GM21390 (cell line): ENCODE results near the gene FTSJ1.
"Not testable (repeated sequence)": the region's sequence is repeated elsewhere in the genome, so short reads cannot be mapped to it uniquely, and the experiment has no call there.

ENCODE experiments used
- ATAC-seq: cut with Tn5 transposase; IDR thresholded peaks from one replicate; pipeline ENCODE4 v1.9.1; 2021; ENCODE audit not compliant: unreplicated experiment

The FTSJ1 gene

DNA sequence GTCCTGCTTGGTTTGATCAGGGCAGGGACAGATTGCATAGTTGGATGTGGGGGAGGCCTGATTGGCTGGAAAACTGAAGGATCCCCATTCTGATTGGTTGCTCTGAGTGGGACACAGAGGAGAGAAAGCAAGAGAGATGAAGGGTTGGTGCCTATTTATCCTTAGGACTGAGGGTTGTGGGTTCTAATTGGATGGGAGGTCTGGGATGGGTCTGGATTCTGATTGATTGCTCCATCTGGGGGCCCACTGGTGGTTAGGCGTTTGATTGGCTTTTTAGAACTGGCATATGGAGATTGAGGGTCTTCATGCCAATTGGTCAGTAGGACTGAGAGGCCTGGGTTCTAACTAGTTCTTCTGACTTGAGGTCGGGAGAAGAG is 45.0 kb downstream of the FTSJ1 start:
- no peak for ATAC-seq

DNA sequence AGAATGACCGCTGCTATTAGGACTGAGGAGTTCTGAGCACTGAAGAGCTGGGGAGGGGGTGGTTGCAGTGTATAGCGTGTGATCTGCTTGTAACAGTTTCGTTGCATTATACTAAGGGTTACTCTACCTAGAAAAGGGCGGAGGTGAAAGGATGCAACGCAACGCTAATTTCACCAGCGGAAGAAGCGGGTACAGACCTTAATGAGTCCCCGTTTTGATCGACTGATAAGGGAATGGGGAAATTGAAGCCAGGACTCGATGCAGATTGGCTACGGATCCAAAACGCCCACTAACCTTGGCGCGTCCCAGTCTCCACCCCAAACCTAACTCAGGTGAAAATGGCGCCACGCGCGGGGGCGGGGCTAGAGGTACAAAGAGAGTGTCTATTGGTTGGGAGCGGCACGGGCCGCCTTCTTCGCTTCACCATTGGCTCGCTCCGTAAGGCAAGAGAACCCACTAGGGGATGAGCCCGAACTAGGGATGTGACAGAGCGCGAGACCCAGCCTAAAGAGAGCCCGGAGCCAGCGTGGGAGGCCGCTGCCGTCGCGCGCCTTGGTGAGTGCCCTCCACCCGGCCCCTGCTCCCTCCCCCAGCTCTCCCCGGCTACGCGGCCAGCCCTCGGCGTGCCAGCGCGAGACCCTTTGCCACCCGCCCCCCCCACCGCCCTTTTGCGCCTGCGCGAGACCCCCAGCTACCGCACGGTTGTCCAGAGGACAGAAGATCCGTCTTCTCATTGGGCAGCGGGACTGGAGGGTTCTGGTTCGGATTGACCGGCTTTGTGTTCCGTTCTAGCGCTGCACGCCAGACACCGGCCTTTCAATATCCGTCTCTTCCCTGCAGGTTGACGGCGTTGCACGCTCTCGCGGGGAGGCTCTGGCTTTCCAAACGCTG is 45.6 kb downstream of the FTSJ1 start, which contains the start of gene EBP:
Gene EBP (plus strand): TSS at position 456 of the 891 bp plus-strand sequence. CDS start 1,964 bp downstream, outside the sequence.
- peak; percentile 98 for ATAC-seq

DNA sequence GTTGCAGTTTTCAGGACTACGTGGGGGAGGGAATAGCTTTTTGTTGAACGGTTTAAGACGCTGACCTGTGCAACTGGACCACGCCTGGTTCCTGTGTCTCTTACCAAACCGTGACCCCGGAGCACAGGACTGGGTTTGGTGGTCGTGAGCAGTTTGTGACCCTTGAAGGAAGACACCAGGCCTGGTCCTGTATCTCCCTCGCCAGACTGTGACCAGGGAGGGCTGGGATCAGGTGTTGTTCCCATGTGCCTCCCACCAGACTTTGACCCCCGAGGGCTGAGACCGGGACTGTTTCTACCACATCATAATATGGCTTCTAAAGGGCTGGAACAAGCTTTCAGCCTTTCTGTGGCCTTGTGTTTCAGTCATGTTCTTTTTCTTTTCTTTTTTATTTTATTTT is 46.3 kb downstream of the FTSJ1 start:
- ATAC-seq: no peak

DNA sequence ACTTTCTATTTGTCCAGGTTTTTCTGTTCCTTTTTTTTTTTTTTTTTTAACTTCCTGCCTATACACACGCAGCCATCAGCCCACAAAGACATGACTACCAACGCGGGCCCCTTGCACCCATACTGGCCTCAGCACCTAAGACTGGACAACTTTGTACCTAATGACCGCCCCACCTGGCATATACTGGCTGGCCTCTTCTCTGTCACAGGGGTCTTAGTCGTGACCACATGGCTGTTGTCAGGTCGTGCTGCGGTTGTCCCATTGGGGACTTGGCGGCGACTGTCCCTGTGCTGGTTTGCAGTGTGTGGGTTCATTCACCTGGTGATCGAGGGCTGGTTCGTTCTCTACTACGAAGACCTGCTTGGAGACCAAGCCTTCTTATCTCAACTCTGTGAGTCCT is 47.7 kb downstream of the FTSJ1 start:
- no peak for ATAC-seq

DNA sequence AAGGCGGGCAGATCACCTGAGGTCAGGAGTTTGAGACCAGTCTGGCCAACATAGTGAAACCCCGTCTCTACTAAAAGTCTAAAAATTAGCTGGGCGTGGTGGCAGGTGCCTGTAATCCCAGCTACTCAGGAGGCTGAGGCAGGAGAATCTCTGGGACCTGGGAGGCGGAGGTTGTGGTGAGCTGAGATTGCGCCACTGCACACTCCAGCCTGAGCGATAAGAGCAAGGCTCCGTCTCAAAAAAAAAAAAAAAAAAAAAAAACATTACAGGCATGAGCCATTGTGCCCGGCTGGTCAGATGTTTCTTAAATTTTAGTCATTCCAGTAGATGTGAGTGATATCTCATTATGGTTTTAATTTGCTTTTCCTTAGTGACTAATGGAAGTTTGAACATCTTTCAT is 49.9 kb downstream of the FTSJ1 start:
- ATAC-seq: not testable (repeated sequence)

DNA sequence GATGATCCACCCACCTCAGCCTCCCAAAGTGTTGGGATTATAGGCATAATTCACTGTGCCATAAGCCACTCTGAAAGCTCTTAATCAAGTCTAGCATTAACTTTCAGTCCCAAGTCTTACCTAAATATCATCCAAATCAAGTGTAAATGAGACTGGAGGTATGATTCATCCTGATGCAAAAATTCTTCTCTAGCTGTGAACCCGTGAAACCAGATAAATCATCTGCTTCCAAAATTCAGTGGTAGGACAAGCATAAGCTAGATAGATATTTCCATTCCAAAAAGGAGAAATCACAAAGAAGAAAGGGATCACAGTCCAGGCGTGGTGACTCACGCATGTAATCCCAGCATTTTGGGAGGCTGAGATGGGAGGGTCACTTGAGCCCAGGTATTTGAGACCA is 54.7 kb downstream of the FTSJ1 start:
- ATAC-seq: no peak

DNA sequence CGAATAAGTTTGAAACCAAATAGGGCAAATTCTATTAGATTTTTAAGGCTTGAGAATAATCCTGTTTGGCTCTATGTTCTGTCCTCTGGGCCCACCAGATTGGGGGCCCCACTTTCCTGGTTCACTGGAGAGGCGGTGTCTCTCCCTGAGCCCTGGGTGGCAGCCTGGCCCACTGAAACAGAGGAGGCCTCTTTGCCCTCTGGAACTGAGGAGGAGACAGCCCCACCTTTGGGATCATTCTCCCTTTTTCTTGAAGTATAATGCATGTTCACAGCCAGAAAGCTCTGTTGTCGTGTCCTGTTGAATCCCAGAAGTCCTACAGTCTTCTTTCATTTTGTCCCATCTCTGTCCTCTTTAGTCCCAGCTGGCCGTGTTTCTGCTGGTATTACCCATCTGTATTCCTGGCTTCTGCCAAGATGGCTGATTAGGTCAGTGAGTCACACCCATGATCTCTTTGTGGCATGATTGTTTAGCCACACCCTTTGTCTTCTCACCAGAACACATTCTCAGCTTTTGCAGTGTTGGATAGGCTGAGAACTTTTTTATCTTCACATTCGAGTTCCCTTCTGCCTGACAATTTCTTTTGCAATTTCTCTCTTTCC is 55.5 kb downstream of the FTSJ1 start:
- ATAC-seq: no peak

DNA sequence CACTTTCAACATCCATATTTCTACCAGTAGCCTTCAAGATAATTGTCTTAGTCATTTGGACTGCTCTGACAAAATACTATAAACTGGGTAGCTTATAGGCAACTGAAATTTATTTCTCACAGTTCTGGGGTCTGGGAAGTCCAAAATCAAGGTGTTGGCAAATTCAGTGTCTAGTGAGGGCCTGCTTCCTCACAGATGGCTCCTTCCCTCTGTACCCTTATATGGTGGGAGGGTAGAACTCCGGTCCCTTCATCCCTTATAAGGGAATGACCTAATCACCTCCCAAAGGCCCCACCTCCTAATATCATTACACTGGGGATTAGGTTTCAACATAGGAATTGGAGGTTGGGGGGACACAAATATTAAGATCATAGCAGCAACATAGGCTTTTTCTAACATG is 56.2 kb downstream of the FTSJ1 start:
- no peak for ATAC-seq

DNA sequence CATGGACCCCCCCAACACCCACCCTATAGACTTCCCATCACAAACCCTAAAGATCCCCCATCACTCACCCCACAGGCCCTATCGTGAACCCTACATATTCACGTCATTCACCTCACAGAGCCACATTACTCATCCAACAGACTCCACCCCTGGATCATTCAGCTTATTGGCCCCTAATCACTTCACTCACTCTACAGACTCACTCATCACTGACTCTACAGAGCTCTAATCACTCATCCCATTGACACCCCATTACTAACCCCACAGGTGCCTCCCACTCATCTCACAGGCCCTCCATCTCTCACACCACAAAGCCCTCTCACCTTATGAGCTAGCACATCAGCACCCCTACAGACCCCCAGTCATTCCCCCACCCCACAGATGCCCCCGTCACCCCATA is 57.2 kb downstream of the FTSJ1 start:
- ATAC-seq: no peak
